Activated T-helper 17 cell treated with anti-CD3 and anti-CD28 coated beads, Interleukin-2, amount 50 U/mL, for 72 hours (primary cell): Measurements from ENCODE around the gene AK4. TPM values are rescaled to one million over a fixed set of nuclear protein-coding genes. Genes with fewer than 3 reads are reported as not detected.
"Not testable (repeated sequence)": the region's sequence is repeated elsewhere in the genome, so short reads cannot be mapped to it uniquely, and the experiment has no call there.

Source experiments
- ATAC-seq: fragments of 150-1000 bp; cut with Tn5 transposase; replicated peaks from 2 replicates; pipeline ENCODE4 v1.10.0; 2021; ENCODE audit warnings: mild to moderate bottlenecking, moderate library complexity
- H3K27ac Mint-ChIP-seq: one replicate; pipeline ENCODE4 v1.8.0; 2022; ENCODE audit warnings: mixed read lengths
- H3K27me3 Mint-ChIP-seq: one replicate; pipeline ENCODE4 v1.8.0; 2022; ENCODE audit warnings: mixed read lengths
- H3K36me3 Mint-ChIP-seq: one replicate; pipeline ENCODE4 v1.8.0; 2022; ENCODE audit warnings: low read depth, mild to moderate bottlenecking, mixed read lengths
- H3K4me1 Mint-ChIP-seq: one replicate; pipeline ENCODE4 v1.8.0; 2022; ENCODE audit warnings: mixed read lengths
- H3K4me3 Mint-ChIP-seq: one replicate; pipeline ENCODE4 v1.8.0; 2022; ENCODE audit warnings: mild to moderate bottlenecking, mixed read lengths
- H3K9me3 Mint-ChIP-seq: one replicate; pipeline ENCODE4 v1.8.0; 2022; ENCODE audit warnings: mixed read lengths
- total RNA-seq, 2 donors: library from RNA; stranded (reverse); gene quantifications; one replicate each; pipeline ENCODE4 v1.2.3, GENCODE V29; 2022

Gene AK4
- total RNA-seq, 2 donors from 2014 or later, result 112 to 142 TPM

- H3K27ac Mint-ChIP-seq, H3K9me3 Mint-ChIP-seq, H3K4me3 Mint-ChIP-seq: not testable (repeated sequence)
Measured at GRCh38 chr1:65143112-65143658, 4.8 kb upstream of the AK4 start.

GRCh38 chr1:65146908-65147423, 1.0 kb upstream of the AK4 start:
- Mint-ChIP-seq H3K27ac (peak overlapping the region; percentile 74), H3K27me3 (peaks cover 35% of the 10 kb centered on the region), H3K36me3 (peaks cover 37% of the 10 kb centered on the region), H3K4me1 (peaks cover 17% of the 10 kb centered on the region), H3K4me3 (peak overlapping the region; percentile 94), H3K9me3 (no peaks in the 10 kb centered on the region)
- no peak for ATAC-seq

More at GRCh38 chr1:65143112-65143658, 4.8 kb upstream of the AK4 start:
- peaks cover 33% of the 10 kb centered on the region for H3K27me3 Mint-ChIP-seq
- ATAC-seq, H3K36me3 Mint-ChIP-seq, H3K4me1 Mint-ChIP-seq: not testable (repeated sequence)

- Mint-ChIP-seq H3K27ac (peak overlapping the region; percentile 74), H3K4me3 (peak overlapping the region; percentile 94), H3K4me1 (peaks cover 17% of the 10 kb centered on the region)
Measured at GRCh38 chr1:65147424-65148177, 402 bp upstream of the AK4 start.

GRCh38 chr1:65148548-65149350, 746 bp downstream of the AK4 start:
- Mint-ChIP-seq H3K27ac (peak overlapping the region; percentile 89), H3K4me3 (peak overlapping the region; percentile 94), H3K9me3 (no peaks in the 10 kb centered on the region), H3K27me3 (peaks cover 35% of the 10 kb centered on the region), H3K36me3 (peaks cover 45% of the 10 kb centered on the region), H3K4me1 (peaks cover 20% of the 10 kb centered on the region)
- ATAC-seq, result peak; percentile 78

More at GRCh38 chr1:65147424-65148177, 402 bp upstream of the AK4 start:
- peaks cover 37% of the 10 kb centered on the region for H3K36me3 Mint-ChIP-seq
- peak; percentile 63 for ATAC-seq
- H3K27me3 Mint-ChIP-seq, result peaks cover 35% of the 10 kb centered on the region
- H3K9me3 Mint-ChIP-seq, result no peaks in the 10 kb centered on the region

GRCh38 chr1:65149351-65150107, 1.5 kb downstream of the AK4 start:
- Mint-ChIP-seq H3K9me3 (no peaks in the 10 kb centered on the region), H3K27ac (peak overlapping the region; percentile 89), H3K27me3 (peaks cover 35% of the 10 kb centered on the region), H3K4me3 (peak overlapping the region; percentile 94), H3K36me3 (peaks cover 53% of the 10 kb centered on the region), H3K4me1 (peaks cover 24% of the 10 kb centered on the region)
- no peak for ATAC-seq

GRCh38 chr1:65150108-65150463, 2.1 kb downstream of the AK4 start:
- Mint-ChIP-seq H3K9me3 (no peaks in the 10 kb centered on the region), H3K27me3 (peaks cover 29% of the 10 kb centered on the region), H3K4me1 (peaks cover 24% of the 10 kb centered on the region), H3K27ac (peak overlapping the region; percentile 89), H3K4me3 (peak overlapping the region; percentile 94), H3K36me3 (peaks cover 54% of the 10 kb centered on the region)
- no peak for ATAC-seq

GRCh38 chr1:65150583-65151263, 2.7 kb downstream of the AK4 start:
- H3K4me1 Mint-ChIP-seq, result peaks cover 24% of the 10 kb centered on the region
- H3K27ac Mint-ChIP-seq, result no peak overlapping the region
- H3K27me3 Mint-ChIP-seq, result peaks cover 23% of the 10 kb centered on the region
- H3K36me3 Mint-ChIP-seq, result peaks cover 54% of the 10 kb centered on the region
- H3K9me3 Mint-ChIP-seq, result no peaks in the 10 kb centered on the region
- no peak for ATAC-seq
- peak overlapping the region; percentile 94 for H3K4me3 Mint-ChIP-seq

- Mint-ChIP-seq H3K9me3 (no peaks in the 10 kb centered on the region), H3K36me3 (peaks cover 54% of the 10 kb centered on the region), H3K4me3 (no peak overlapping the region), H3K4me1 (peaks cover 24% of the 10 kb centered on the region), H3K27me3 (peaks cover 15% of the 10 kb centered on the region), H3K27ac (no peak overlapping the region)
- no peak for ATAC-seq
Measured at GRCh38 chr1:65151641-65152040, 3.6 kb downstream of the AK4 start.

- Mint-ChIP-seq H3K27me3 (peaks cover 10% of the 10 kb centered on the region), H3K36me3 (peaks cover 49% of the 10 kb centered on the region), H3K9me3 (no peaks in the 10 kb centered on the region), H3K4me1 (peaks cover 24% of the 10 kb centered on the region), H3K27ac (no peak overlapping the region), H3K4me3 (no peak overlapping the region)
- no peak for ATAC-seq
Measured at GRCh38 chr1:65153635-65154034, 5.6 kb downstream of the AK4 start.

GRCh38 chr1:65156910-65157545, 9.0 kb downstream of the AK4 start:
- H3K4me1 Mint-ChIP-seq, result peaks cover 11% of the 10 kb centered on the region
- no peak overlapping the region for H3K4me3 Mint-ChIP-seq
- H3K27ac Mint-ChIP-seq, result no peak overlapping the region
- no peak for ATAC-seq
- no peaks in the 10 kb centered on the region for H3K9me3 Mint-ChIP-seq
- no peaks in the 10 kb centered on the region for H3K27me3 Mint-ChIP-seq
- peaks cover 18% of the 10 kb centered on the region for H3K36me3 Mint-ChIP-seq

GRCh38 chr1:65157546-65157941, 9.5 kb downstream of the AK4 start:
- H3K9me3 Mint-ChIP-seq, result no peaks in the 10 kb centered on the region
- H3K4me1 Mint-ChIP-seq, result peaks cover 11% of the 10 kb centered on the region
- no peaks in the 10 kb centered on the region for H3K27me3 Mint-ChIP-seq
- no peak for ATAC-seq
- no peak overlapping the region for H3K4me3 Mint-ChIP-seq
- H3K36me3 Mint-ChIP-seq, result peaks cover 18% of the 10 kb centered on the region
- no peak overlapping the region for H3K27ac Mint-ChIP-seq

- not testable (repeated sequence) for ATAC-seq, H3K36me3 Mint-ChIP-seq, H3K4me3 Mint-ChIP-seq, H3K27ac Mint-ChIP-seq, H3K27me3 Mint-ChIP-seq, H3K9me3 Mint-ChIP-seq
- H3K4me1 Mint-ChIP-seq, result peaks cover 12% of the 10 kb centered on the region
Measured at GRCh38 chr1:65159291-65159688, 11.3 kb downstream of the AK4 start.

- H3K9me3 Mint-ChIP-seq, result no peaks in the 10 kb centered on the region
- no peaks in the 10 kb centered on the region for H3K27me3 Mint-ChIP-seq
- H3K36me3 Mint-ChIP-seq, result no peaks in the 10 kb centered on the region
- no peak for ATAC-seq
- H3K4me3 Mint-ChIP-seq, result no peak overlapping the region
- no peak overlapping the region for H3K27ac Mint-ChIP-seq
- H3K4me1 Mint-ChIP-seq, result peaks cover 12% of the 10 kb centered on the region
Measured at GRCh38 chr1:65159801-65160523, 12.0 kb downstream of the AK4 start.
